Occipital lobe (tissue), 2 donors: ENCODE data around the gene SBF2. TPM values are rescaled to one million over a fixed set of nuclear protein-coding genes. Genes with fewer than 3 reads are reported as not detected.
A peak's percentile ranks its signal among the peaks of the same experiment; 100 is the strongest.
"Not testable (repeated sequence)": the region's sequence is repeated elsewhere in the genome, so short reads cannot be mapped to it uniquely, and the experiment has no call there.

Experiments
- DNase-seq: peaks from one replicate; lab custom pipeline; 2025; lab: John Stamatoyannopoulos, UW
- total RNA-seq: library from RNA; depleted of rRNA; stranded (reverse); fragments of >200 nt; gene quantifications from one replicate; pipeline ENCODE4 v1.2.3, GENCODE V29; 2014

Gene SBF2
- total RNA-seq, 1 donor from 2014 or later, result 132 TPM

GRCh38 chr11:9753021-9753420 lies 541.0 kb downstream of the SBF2 start:
- no peak for DNase-seq

GRCh38 chr11:9752091-9752490 lies 541.9 kb downstream of the SBF2 start:
- DNase-seq, result no peak

GRCh38 chr11:9750551-9750950 lies 543.5 kb downstream of the SBF2 start:
- DNase-seq, result no peak

DNA sequence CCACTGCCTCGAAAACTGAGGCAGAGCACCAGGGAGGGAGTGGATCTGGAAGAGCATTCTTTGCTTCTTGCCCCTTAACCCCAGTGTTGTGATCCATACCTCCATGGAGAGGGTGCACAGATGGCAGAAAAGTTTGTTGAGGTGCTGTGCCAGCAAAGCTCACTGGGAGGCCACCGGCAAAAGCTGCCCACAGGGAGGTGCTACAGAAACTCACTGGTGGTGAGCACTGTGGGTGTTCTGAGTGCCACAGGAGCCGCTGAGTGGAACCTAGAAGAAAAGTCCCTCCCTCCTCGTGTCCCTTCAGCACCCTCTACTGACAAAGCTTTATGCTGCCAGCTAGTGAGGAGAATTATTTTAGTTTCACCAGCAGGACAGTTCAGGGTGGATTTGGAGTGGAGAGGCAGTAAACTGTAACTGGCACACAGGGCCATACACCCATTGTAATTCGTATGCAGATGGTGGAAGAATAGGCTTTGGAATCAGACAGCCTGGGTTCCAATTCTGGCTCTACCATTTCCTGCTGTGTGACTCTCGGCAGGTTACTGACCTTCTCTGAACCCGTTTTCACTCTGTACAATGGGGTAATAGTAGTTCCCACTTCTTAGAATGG lies 545.6 kb downstream of the SBF2 start:
- DNase-seq, result peak; percentile 48

DNA sequence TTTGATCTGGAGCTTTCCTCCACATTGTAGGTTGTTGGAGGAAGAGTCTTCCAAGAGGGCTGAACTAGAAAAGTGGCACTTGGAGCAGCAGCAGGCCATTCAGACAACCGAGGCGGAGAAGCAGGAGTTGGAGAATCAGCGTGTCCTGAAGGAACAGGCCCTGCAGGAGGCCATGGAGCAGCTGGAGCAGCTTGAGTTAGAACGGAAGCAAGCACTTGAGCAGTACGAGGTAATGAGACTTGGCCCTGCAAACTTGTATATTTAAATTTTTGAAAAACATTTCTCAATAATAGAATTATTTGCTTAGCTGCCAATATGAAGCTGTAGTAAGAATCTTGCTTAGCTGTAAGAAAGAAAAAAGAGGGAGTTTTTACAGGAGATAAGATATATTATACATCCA lies 546.2 kb downstream of the SBF2 start:
- no peak for DNase-seq

DNA sequence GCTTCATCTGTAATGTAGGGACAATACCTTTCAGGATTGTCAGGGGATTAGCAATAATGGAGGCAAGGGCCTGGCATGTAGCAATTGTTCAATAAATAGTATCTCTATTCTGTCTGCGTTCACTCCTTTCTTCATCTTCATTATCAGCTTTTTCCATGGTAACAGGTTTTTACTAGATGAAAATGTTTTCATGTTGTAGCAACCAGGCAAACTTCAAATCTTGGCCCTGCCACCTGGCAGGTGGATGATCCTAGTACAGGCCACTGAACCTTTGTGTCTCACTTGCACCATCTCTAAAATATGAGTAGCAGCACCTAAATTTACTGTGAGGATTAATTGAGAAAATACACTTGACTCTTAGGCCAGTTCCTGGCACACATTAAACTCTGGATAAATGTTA lies 546.8 kb downstream of the SBF2 start:
- no peak for DNase-seq

GRCh38 chr11:9745411-9746211 lies 548.4 kb downstream of the SBF2 start:
- no peak for DNase-seq

DNA sequence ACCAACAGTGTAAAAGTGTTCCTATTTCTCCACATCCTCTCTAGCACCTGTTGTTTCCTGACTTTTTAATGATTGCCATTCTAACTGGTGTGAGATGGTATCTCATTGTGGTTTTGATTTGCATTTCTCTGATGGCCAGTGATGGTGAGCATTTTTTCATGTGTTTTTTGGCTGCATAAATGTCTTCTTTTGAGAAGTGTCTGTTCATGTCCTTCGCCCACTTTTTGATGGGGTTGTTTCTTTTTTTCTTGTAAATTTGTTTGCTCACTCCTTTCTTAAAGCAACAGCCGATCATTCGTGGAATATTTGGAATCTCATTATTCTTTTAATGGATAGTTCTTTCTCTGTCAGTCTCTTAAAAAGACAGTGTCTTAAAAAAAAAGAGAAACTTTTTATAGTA lies 550.5 kb downstream of the SBF2 start:
- DNase-seq, result not testable (repeated sequence)

- DNase-seq, result no peak
These were observed 552.8 kb downstream of the SBF2 start for GRCh38 chr11:9741260-9741659.

- DNase-seq, result no peak
These were observed 553.7 kb downstream of the SBF2 start for GRCh38 chr11:9740202-9740883.

DNA sequence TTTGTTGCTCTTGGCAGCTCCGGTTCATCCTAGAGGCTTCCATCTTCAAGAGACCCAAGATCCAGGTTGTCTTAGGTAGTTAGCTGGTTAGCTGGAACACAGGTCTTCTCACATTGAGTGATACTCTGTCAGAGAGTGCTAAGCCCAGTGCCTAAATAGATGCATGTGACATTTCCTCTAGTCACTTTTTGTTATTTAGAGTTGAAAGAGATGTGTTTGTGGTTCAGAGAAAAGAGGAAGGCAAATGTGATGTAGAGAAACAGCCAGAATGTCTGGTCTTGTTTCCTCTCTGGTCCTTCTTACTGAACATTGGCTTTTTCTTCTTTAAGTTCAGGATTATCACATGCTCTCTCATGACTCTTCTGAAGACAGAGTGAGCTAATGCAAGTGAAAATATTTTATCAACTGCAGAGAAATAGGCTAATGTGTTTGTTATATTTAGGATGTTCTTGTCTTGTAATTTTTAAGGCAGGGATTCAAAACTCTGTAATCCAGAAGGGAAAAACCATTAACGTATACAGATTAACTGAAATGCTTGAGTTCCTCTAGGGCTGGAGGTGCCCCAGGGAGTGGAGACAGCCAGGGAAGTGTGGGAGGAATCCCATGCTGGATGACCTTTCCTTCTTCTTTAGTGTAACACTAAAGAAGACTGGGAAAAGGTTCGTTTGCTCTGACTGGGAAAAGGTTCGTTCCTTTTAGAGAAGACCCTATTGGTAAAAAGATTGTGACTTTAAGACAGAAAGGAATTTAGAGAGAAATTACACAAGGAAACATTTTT lies 554.7 kb downstream of the SBF2 start:
- no peak for DNase-seq

DNA sequence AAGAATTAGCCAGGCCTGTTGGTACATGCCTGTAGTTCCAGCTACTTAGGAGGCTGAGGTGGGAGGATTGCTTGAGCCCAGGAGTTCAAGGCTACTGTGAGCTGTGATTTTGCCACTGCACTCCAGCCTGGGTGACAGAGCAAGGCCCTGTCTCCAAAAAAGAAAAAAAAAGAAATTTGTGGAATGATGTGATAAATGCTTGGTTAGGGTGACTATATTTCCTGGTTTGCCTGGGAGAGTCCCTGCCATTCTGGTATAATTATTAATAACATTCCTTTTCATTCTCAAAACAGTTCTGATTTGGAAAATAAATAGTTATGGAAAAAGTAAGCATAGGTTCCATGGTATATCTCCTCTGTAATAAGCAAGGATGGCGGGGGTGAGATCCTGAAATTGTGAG lies 555.3 kb downstream of the SBF2 start:
- no peak for DNase-seq

GRCh38 chr11:9738116-9738515 lies 555.9 kb downstream of the SBF2 start:
- DNase-seq, result no peak

GRCh38 chr11:9736365-9736764 lies 557.7 kb downstream of the SBF2 start:
- DNase-seq, result no peak

GRCh38 chr11:9735919-9736318 lies 558.1 kb downstream of the SBF2 start:
- no peak for DNase-seq

DNA sequence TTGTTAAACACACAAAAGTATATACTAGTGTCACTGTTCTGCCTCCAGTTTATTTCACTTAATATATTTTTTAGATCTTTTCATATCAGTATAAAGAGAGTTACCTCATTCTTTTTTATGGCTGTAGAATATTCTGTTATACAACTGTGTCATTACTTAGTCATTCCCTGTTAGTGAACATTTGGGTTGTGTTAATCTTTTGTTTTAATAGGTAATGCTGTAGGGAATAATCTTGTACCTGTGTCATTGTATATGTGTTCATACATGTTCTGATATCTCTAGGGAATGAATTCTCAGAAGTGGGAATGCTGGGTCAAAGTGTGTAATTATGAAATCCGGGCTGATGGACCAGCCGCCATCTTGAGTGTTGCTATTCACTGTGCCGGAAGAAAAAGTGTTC lies 558.8 kb downstream of the SBF2 start:
- no peak for DNase-seq

GRCh38 chr11:9733212-9733611 lies 560.8 kb downstream of the SBF2 start:
- no peak for DNase-seq

DNA sequence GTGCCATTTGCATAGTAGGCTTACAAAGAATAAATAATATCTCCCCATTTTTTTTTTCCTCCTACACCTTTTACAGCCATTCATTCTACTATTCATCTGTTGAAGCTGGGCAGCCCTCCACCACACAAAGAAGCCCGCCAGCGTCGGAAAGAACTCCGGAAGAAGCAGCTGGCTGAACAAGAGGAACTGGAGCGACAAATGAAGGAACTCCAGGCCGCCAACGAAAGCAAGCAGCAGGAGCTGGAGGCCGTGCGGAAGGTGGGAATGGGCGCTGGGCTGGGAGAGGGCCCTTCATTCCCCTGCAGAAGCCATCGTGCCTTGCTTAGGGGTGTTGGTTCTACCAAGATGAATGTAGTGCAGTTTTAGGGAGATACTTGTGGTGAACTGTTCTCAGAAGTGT lies 561.6 kb downstream of the SBF2 start:
- no peak for DNase-seq

DNA sequence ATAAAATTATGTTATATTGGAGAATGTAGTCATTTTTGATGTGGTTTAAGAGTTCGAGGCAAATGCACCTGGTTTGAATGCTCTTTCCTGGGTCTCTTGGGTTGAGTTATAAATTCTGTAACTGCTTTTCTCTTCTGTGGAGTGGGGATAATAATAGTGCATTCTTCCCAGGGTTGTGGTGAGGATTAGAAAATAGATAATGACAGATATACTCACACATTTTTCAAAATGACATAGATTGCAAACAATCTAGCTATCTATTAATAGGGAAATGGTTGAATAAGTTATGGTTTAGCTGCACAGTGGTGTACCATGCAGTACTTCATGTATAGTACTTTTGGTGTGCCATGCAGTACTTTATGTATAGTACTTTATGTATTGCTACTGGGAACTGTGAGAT lies 562.8 kb downstream of the SBF2 start:
- DNase-seq, result no peak
